AG04449 (cell line): Measurements from ENCODE around the gene WDHD1.
"Not testable (repeated sequence)": the region's sequence is repeated elsewhere in the genome, so short reads cannot be mapped to it uniquely, and the experiment has no call there.

ENCODE experiments used
- CTCF ChIA-PET: fragments of 350-600 bp; formaldehyde crosslinking; extraction: SDS; loops from one replicate; lab custom pipeline; 2021; ENCODE audit warnings: antibody characterized with exemption; lab: Yijun Ruan, JAX
- POLR2A ChIA-PET: fragments of 400-600, 350-600 bp; formaldehyde crosslinking; extraction: SDS; loops from one replicate; lab custom pipeline; 2020; ENCODE audit warnings: antibody characterized with exemption, inconsistent platforms; lab: Yijun Ruan, JAX
- DNase-seq: peaks from one replicate; pipeline ENCODE4 v3.0.0-alpha.2; 2010; ENCODE audit warnings: low read depth, low spot score
- H3K4me3 ChIP-seq: 2 replicates; pipeline ENCODE4 v1.5.1; 2011; ENCODE audit warnings: low read depth, mild to moderate bottlenecking, control low read depth, low read length
- CTCF ChIP-seq: IDR thresholded peaks from one replicate; pipeline ENCODE4 v1.5.1; 2011; ENCODE audit warnings: mild to moderate bottlenecking, moderate library complexity, low read length, control low read depth, inconsistent platforms; ENCODE audit not compliant: insufficient read depth; ENCODE audit errors: missing control alignments

WDHD1 gene

DNA sequence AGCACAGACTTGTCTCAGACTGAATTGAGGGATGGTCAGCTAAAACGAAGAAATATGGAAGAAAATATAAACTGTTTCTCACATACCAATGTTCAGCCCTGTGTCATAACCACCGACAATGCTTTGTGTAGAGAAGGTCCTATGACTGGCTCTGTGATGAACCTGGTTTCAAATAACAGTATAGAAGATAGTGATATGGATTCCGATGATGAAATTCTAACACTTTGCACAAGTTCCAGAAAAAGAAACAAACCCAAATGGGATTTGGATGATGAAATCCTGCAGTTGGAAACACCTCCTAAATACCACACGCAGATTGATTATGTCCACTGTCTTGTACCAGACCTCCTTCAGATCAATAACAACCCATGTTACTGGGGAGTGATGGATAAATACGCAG, 16.6 kb upstream of the WDHD1 start:
- no peak overlapping the region for H3K4me3 ChIP-seq
- no peak for TF ChIP-seq CTCF
- no peak for DNase-seq
- POLR2A ChIA-PET, result no interaction called here
- CTCF ChIA-PET, result interaction anchor here (3.7 kb wide), 1 partner anchor 8 kb away, joined by 25 read pairs; the partner anchor contains the start of gene MAPK1IP1L

DNA sequence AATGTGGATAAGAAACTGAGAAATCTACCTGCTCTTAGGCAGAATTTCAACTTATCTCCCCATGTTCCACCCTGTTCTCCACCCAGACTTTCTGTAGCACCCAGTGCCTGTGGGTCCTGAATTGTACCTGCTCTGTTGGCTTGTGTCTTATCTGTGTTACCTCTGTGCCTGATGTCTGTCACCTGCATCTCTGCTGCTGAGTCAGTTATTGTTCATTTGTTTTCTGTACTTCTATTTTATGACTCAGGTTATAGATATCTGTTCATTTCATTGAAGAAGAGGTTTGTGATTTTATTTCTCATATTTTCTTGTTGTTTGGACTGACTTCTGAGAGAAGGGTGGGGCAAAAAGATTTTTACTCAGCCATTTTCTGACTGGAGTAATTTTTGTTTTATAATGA, 11.8 kb upstream of the WDHD1 start:
- H3K4me3 ChIP-seq, result no peak overlapping the region
- ChIA-PET POLR2A (no interaction called here), CTCF (interaction anchor here (2.4 kb wide), 1 partner anchor 13 kb away, joined by 16 read pairs; the partner anchor contains the start of gene MAPK1IP1L)
- TF ChIP-seq CTCF, result no peak
- DNase-seq, result no peak

- POLR2A ChIA-PET, H3K4me3 ChIP-seq, DNase-seq: not testable (repeated sequence)
- CTCF ChIA-PET, result interaction anchor here (0.6 to 2.4 kb wide), 4 partner anchors 9 to 233 kb away, joined by 3 to 16 read pairs (median 3); partner anchors contain the start of gene MAPK1IP1L
Observed at GRCh38 chr14:55037995-55038394, 11.1 kb upstream of the WDHD1 start.

DNA sequence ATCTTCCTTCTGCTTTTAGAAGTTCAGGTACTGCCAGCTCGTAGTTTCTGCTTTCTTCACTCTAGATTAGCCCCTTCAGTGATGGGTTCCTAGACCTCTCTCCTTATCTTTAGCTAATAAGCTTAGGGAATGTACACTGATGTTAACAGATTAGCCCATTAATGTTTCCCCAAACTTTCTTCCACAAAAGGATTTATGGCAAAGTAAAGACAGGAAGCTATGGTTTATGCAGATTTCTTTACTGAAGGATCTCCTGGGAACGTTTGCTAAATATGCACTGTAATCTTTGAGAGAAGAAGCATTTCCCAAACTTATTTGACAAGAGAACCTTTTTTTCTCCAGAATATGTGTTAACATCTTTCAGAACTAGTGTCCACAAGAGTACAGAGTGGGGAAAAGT, 4.3 kb upstream of the WDHD1 start:
- H3K4me3 ChIP-seq, result no peak overlapping the region
- TF ChIP-seq CTCF, result no peak
- POLR2A ChIA-PET, result no interaction called here
- no peak for DNase-seq
- CTCF ChIA-PET, result interaction anchor here (0.9 to 7.7 kb wide), 4 partner anchors 15 to 467 kb away, joined by 3 to 41 read pairs (median 4); partner anchors contain the start of gene MAPK1IP1L

DNA sequence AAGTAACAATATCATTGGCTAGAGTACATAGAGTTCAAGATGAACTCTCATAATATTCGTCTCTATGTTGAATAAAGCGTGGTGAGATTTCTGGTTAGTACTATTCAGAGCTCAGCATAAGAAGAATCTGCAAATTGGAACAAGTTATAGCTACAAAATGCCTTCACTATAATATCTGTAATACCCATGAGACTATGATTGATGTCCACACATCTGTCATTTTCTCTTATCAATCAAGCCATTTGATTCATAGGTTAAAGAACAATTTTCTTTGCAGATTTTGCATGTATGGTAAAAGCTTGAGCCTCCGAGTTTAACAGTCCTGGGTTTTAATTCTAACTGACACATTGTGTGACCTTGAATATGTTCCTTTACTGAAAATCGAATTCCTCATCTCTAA, 1.6 kb upstream of the WDHD1 start:
- no peak for DNase-seq
- TF ChIP-seq CTCF, result no peak
- ChIA-PET POLR2A (interaction anchor here (1.2 kb wide), 1 partner anchor 23 kb away, joined by 4 read pairs; the partner anchor contains the start of gene MAPK1IP1L), CTCF (interaction anchor here (0.6 to 7.7 kb wide), 2 partner anchors 17 to 23 kb away, joined by 3 to 41 read pairs; partner anchors contain the start of gene MAPK1IP1L)
- H3K4me3 ChIP-seq, result peak overlapping the region; percentile 88

DNA sequence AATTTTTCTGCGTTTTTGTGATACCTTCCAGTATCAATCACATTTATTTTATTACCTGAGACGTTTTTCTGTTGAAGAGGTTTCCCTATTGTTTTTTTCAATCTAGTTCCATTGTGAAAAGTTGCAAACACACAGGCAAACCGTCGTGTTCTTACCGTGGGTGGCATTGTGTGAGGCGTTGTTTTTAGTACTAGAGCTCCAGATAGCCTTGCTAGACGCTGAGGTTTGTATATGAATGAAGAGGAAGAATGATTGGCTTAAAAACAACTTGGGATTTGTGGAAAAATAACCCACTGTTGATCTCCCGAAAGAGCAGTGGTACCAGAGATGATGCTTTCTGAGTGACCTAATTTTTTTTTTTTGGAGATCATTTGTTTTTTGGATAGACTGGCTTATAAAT, 1.2 kb upstream of the WDHD1 start:
- ChIA-PET CTCF (interaction anchor here (0.6 to 7.7 kb wide), 2 partner anchors 17 to 23 kb away, joined by 3 to 41 read pairs; partner anchors contain the start of gene MAPK1IP1L), POLR2A (interaction anchor here (1.2 kb wide), 1 partner anchor 23 kb away, joined by 4 read pairs; the partner anchor contains the start of gene MAPK1IP1L)
- TF ChIP-seq CTCF, result no peak
- H3K4me3 ChIP-seq, result peak overlapping the region; percentile 88
- no peak for DNase-seq

DNA sequence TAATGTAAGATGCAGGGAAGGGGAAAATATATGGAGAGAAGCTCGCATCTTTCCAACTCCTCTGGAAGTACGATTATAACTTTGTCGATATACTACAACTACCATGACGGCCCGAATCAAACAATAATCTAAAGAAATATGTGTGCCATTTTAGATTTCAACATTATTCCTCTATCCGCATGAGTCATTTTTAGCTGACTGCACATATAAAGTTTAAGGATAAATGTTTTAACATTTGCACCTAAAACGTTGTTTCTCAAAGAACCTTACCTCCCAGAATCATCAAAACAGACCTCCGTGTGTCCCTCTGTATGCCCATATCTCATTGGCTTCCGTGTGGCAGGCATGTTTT, 482 bp downstream of the WDHD1 start:
- ChIA-PET CTCF (interaction anchor here (1.0 to 7.7 kb wide), 6 partner anchors 11 to 134 kb away, joined by 3 to 41 read pairs (median 6); partner anchors contain the start of gene MAPK1IP1L), POLR2A (interaction anchor here (0.5 to 1.3 kb wide), 5 partner anchors 18 to 105 kb away, joined by 3 to 7 read pairs (median 3); partner anchors contain the start of gene MAPK1IP1L)
- DNase-seq, result no peak
- no peak for TF ChIP-seq CTCF
- H3K4me3 ChIP-seq, result peak overlapping the region; percentile 88
